ENCODE data around the gene AMOT. TPM values are rescaled to one million over a fixed set of nuclear protein-coding genes. Genes with fewer than 3 reads are reported as not detected.

The AMOT gene
- total RNA-seq, 1 donor from 2014 or later = 31.2 TPM

- H3K27me3 Mint-ChIP-seq (ENCODE audit: unreplicated experiment) = no peaks in the 10 kb centered on the region
- no peak for DNase-seq (ENCODE audit: low spot score)
- no peaks in the 10 kb centered on the region for H3K4me1 Mint-ChIP-seq (ENCODE audit: unreplicated experiment)
- TF ChIP-seq CTCF (IDR thresholded peaks at IDR 0.05; ENCODE audit: unreplicated experiment) = no peak
- H3K9me3 Mint-ChIP-seq (ENCODE audit: unreplicated experiment) = no peaks in the 10 kb centered on the region
- no peak overlapping the region for H3K4me3 Mint-ChIP-seq (ENCODE audit: unreplicated experiment)
- no peaks in the 10 kb centered on the region for H3K36me3 Mint-ChIP-seq (ENCODE audit: low read depth, unreplicated experiment)
- H3K27ac Mint-ChIP-seq (ENCODE audit: unreplicated experiment) = no peak overlapping the region
Measured at GRCh38 chrX:112826023-112826422, 14.6 kb downstream of the AMOT start.

GRCh38 chrX:112822892-112823291, 17.7 kb downstream of the AMOT start:
- Mint-ChIP-seq H3K27ac (ENCODE audit: unreplicated experiment) (no peak overlapping the region), H3K27me3 (ENCODE audit: unreplicated experiment) (no peaks in the 10 kb centered on the region), H3K36me3 (ENCODE audit: low read depth, unreplicated experiment) (no peaks in the 10 kb centered on the region), H3K9me3 (ENCODE audit: unreplicated experiment) (no peaks in the 10 kb centered on the region), H3K4me1 (ENCODE audit: unreplicated experiment) (peaks cover 3% of the 10 kb centered on the region), H3K4me3 (ENCODE audit: unreplicated experiment) (no peak overlapping the region)
- TF ChIP-seq CTCF (IDR thresholded peaks at IDR 0.05; ENCODE audit: unreplicated experiment) = no peak
- no peak for DNase-seq (ENCODE audit: low spot score)

- no peak overlapping the region for H3K4me3 Mint-ChIP-seq (ENCODE audit: unreplicated experiment)
- peaks cover 3% of the 10 kb centered on the region for H3K4me1 Mint-ChIP-seq (ENCODE audit: unreplicated experiment)
- H3K27ac Mint-ChIP-seq (ENCODE audit: unreplicated experiment) = no peak overlapping the region
- TF ChIP-seq CTCF (IDR thresholded peaks at IDR 0.05; ENCODE audit: unreplicated experiment) = no peak
- no peaks in the 10 kb centered on the region for H3K9me3 Mint-ChIP-seq (ENCODE audit: unreplicated experiment)
- DNase-seq (ENCODE audit: low spot score) = no peak
- H3K36me3 Mint-ChIP-seq (ENCODE audit: low read depth, unreplicated experiment) = no peaks in the 10 kb centered on the region
- no peaks in the 10 kb centered on the region for H3K27me3 Mint-ChIP-seq (ENCODE audit: unreplicated experiment)
Measured at GRCh38 chrX:112820364-112821268, 20.0 kb downstream of the AMOT start.

GRCh38 chrX:112819813-112820212, 20.8 kb downstream of the AMOT start:
- H3K9me3 Mint-ChIP-seq (ENCODE audit: unreplicated experiment) = no peaks in the 10 kb centered on the region
- no peaks in the 10 kb centered on the region for H3K27me3 Mint-ChIP-seq (ENCODE audit: unreplicated experiment)
- no peak overlapping the region for H3K27ac Mint-ChIP-seq (ENCODE audit: unreplicated experiment)
- no peaks in the 10 kb centered on the region for H3K36me3 Mint-ChIP-seq (ENCODE audit: low read depth, unreplicated experiment)
- no peak overlapping the region for H3K4me3 Mint-ChIP-seq (ENCODE audit: unreplicated experiment)
- peaks cover 7% of the 10 kb centered on the region for H3K4me1 Mint-ChIP-seq (ENCODE audit: unreplicated experiment)
- no peak for TF ChIP-seq CTCF (IDR thresholded peaks at IDR 0.05; ENCODE audit: unreplicated experiment)
- DNase-seq (ENCODE audit: low spot score) = no peak

GRCh38 chrX:112819008-112819640, 21.5 kb downstream of the AMOT start:
- no peak for DNase-seq (ENCODE audit: low spot score)
- Mint-ChIP-seq H3K27me3 (ENCODE audit: unreplicated experiment) (no peaks in the 10 kb centered on the region), H3K36me3 (ENCODE audit: low read depth, unreplicated experiment) (no peaks in the 10 kb centered on the region), H3K4me3 (ENCODE audit: unreplicated experiment) (no peak overlapping the region), H3K27ac (ENCODE audit: unreplicated experiment) (no peak overlapping the region), H3K4me1 (ENCODE audit: unreplicated experiment) (peaks cover 10% of the 10 kb centered on the region), H3K9me3 (ENCODE audit: unreplicated experiment) (no peaks in the 10 kb centered on the region)
- TF ChIP-seq CTCF (IDR thresholded peaks at IDR 0.05; ENCODE audit: unreplicated experiment) = no peak
